Activated CD8-positive, alpha-beta T cell treated with anti-CD3 and anti-CD28 coated beads, Interleukin-2, amount 10 ng/mL, durations not matched to agents 7 days and 5 days (primary cell): ENCODE measurements around the gene GINS2. TPM values are rescaled to one million over a fixed set of nuclear protein-coding genes. Genes with fewer than 3 reads are reported as not detected.
A peak's percentile ranks its signal among the peaks of the same experiment; 100 is the strongest.

Experiments used
- ATAC-seq: fragments of 150-1000 bp; cut with Tn5 transposase; one replicate; pipeline ENCODE4 v1.10.0; 2021; ENCODE audit warnings: moderate library complexity
- CTCF ChIA-PET: fragments of 350-600 bp; sonication (Branson Sonifier 250); formaldehyde crosslinking; loops from one replicate; lab custom pipeline; 2021; ENCODE audit warnings: antibody characterized with exemption; lab: Charles Lee
- POLR2A ChIA-PET: fragments of 350-600 bp; sonication (Branson Sonifier 250); formaldehyde crosslinking; loops from one replicate; lab custom pipeline; 2021; ENCODE audit warnings: antibody characterized with exemption; lab: Charles Lee
- DNase-seq: peaks from one replicate; pipeline ENCODE4 v3.0.0-alpha.2; 2020
- H3K27ac Mint-ChIP-seq: one replicate; pipeline ENCODE4 v1.8.0; 2021; ENCODE audit warnings: mild to moderate bottlenecking, mixed read lengths
- H3K27me3 Mint-ChIP-seq: one replicate; pipeline ENCODE4 v1.8.0; 2021; ENCODE audit warnings: low read depth, mixed read lengths
- H3K36me3 Mint-ChIP-seq: one replicate; pipeline ENCODE4 v1.8.0; 2021; ENCODE audit warnings: low read depth, mixed read lengths
- H3K4me1 Mint-ChIP-seq: one replicate; pipeline ENCODE4 v1.8.0; 2021; ENCODE audit warnings: low read depth, mixed read lengths
- H3K4me3 Mint-ChIP-seq: one replicate; pipeline ENCODE4 v1.8.0; 2021; ENCODE audit warnings: mild to moderate bottlenecking, mixed read lengths
- H3K9me3 Mint-ChIP-seq: one replicate; pipeline ENCODE4 v1.8.0; 2022; ENCODE audit warnings: mixed read lengths; ENCODE audit not compliant: insufficient read depth
- total RNA-seq, 2 experiments: library from RNA; stranded (reverse); gene quantifications; one replicate each; pipeline ENCODE4 v1.2.3, GENCODE V29; 2021

GINS2 gene
- 10 to 100 TPM; 51.3 to 53.5 TPM for total RNA-seq

- Mint-ChIP-seq H3K27me3 (peaks cover 13% of the 10 kb centered on the region), H3K4me1 (peaks cover 24% of the 10 kb centered on the region)
Observed at GRCh38 chr16:85688586-85689284, at the start of gene GINS2. Gene GINS2 (minus strand): TSS chr16:85688954. CDS start chr16:85688898, 56 bp downstream.

GRCh38 chr16:85736921-85737320 lies 48.2 kb upstream of the GINS2 start:
- no peak for ATAC-seq
- no peak overlapping the region for H3K27ac Mint-ChIP-seq
- H3K9me3 Mint-ChIP-seq, result no peaks in the 10 kb centered on the region
- CTCF ChIA-PET, result interaction anchor here (0.9 to 1.5 kb wide), 3 partner anchors 20 to 84 kb away, joined by 3 to 8 read pairs (median 6); no protein-coding TSS in a partner anchor
- POLR2A ChIA-PET, result interaction anchor here (1.0 kb wide), 1 partner anchor 182 kb away, joined by 4 read pairs; no protein-coding TSS in a partner anchor
- H3K4me3 Mint-ChIP-seq, result no peak overlapping the region
- peaks cover 25% of the 10 kb centered on the region for H3K4me1 Mint-ChIP-seq
- peaks cover 2% of the 10 kb centered on the region for H3K27me3 Mint-ChIP-seq
- no peaks in the 10 kb centered on the region for H3K36me3 Mint-ChIP-seq
- DNase-seq, result no peak

More at GRCh38 chr16:85688586-85689284, at the start of gene GINS2:
- Mint-ChIP-seq H3K36me3 (peaks cover 20% of the 10 kb centered on the region), H3K4me3 (peak within 1 kb of the TSS; percentile 85), H3K9me3 (no peaks in the 10 kb centered on the region), H3K27ac (peak within 1 kb of the TSS; percentile 82)
- ChIA-PET POLR2A (no interaction called here), CTCF (interaction anchor here (1.0 to 1.1 kb wide), 2 partner anchors 31 to 73 kb away, joined by 3 to 7 read pairs; no protein-coding TSS in a partner anchor)
- peak; percentile 93 for DNase-seq
- peak; percentile 100 for ATAC-seq

DNA sequence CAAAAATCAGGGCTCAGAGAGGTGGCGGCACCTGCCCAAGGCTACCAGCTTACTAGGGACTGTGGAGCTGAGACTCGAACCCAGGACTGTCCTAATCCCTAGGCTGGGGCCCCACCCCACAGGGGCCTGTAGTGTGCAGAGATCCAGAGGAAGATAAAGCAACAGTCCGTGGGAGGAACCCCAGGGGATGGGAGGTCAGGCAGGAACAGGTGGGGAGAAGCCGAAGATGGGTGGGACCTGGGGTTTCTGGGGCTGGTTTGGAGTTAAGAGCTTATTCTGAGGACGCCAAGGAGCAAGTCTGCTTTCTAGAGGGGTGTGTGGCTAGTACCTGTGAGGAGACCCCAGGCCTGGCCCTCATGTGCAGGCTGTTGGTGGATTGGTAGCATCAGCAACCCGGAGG lies 47.2 kb upstream of the GINS2 start:
- Mint-ChIP-seq H3K4me1 (peaks cover 25% of the 10 kb centered on the region), H3K4me3 (peak overlapping the region; percentile 42), H3K9me3 (no peaks in the 10 kb centered on the region), H3K27ac (peak overlapping the region; percentile 74), H3K27me3 (peaks cover 2% of the 10 kb centered on the region), H3K36me3 (no peaks in the 10 kb centered on the region)
- ChIA-PET POLR2A (interaction anchor here (1.0 kb wide), 1 partner anchor 181 kb away, joined by 4 read pairs; no protein-coding TSS in a partner anchor), CTCF (interaction anchor here (0.7 to 1.5 kb wide), 3 partner anchors 21 to 120 kb away, joined by 3 read pairs; no protein-coding TSS in a partner anchor)
- ATAC-seq, result no peak
- DNase-seq, result no peak

DNA sequence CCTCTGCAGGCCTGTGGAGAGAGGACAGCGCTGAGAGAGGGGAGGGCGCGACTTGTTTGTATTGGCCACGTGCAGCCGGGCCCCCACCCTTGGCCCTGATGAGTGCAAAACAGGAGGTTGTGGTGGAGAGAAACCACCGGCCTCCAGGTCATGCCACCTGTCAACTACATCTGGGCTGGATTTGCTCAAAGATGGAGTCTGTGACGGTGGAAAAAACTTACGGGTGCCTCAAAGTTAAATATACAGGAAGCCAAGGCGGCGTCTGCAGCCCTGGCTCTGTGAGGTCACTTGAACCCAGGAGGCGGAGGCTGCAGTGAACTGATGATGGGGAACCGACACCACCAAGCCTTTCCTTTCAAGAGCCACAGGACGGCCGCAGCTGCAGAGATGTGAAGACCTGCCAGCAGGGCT lies 46.5 kb upstream of the GINS2 start:
- POLR2A ChIA-PET, result no interaction called here
- peak overlapping the region; percentile 74 for H3K27ac Mint-ChIP-seq
- ATAC-seq, result peak; percentile 90

GRCh38 chr16:85734311-85735017 lies 45.7 kb upstream of the GINS2 start:
- no peaks in the 10 kb centered on the region for H3K36me3 Mint-ChIP-seq
- H3K27ac Mint-ChIP-seq, result peak overlapping the region; percentile 25
- POLR2A ChIA-PET, result no interaction called here
- H3K9me3 Mint-ChIP-seq, result no peaks in the 10 kb centered on the region
- DNase-seq (no peak), ATAC-seq (no peak)
- H3K4me3 Mint-ChIP-seq, result no peak overlapping the region
- CTCF ChIA-PET, result interaction anchor here (0.6 kb wide), 1 partner anchor 13 kb away, joined by 4 read pairs; no protein-coding TSS in a partner anchor
- H3K4me1 Mint-ChIP-seq, result peaks cover 25% of the 10 kb centered on the region
- peaks cover 2% of the 10 kb centered on the region for H3K27me3 Mint-ChIP-seq

More for the DNA sequence above, 46.5 kb upstream of the GINS2 start:
- Mint-ChIP-seq H3K4me3 (peak overlapping the region; percentile 42), H3K9me3 (no peaks in the 10 kb centered on the region), H3K27me3 (peaks cover 2% of the 10 kb centered on the region), H3K36me3 (no peaks in the 10 kb centered on the region), H3K4me1 (peaks cover 25% of the 10 kb centered on the region)
- CTCF ChIA-PET, result interaction anchor here (0.7 to 1.5 kb wide), 2 partner anchors 20 to 25 kb away, joined by 3 read pairs; no protein-coding TSS in a partner anchor
- DNase-seq, result peak; percentile 84

DNA sequence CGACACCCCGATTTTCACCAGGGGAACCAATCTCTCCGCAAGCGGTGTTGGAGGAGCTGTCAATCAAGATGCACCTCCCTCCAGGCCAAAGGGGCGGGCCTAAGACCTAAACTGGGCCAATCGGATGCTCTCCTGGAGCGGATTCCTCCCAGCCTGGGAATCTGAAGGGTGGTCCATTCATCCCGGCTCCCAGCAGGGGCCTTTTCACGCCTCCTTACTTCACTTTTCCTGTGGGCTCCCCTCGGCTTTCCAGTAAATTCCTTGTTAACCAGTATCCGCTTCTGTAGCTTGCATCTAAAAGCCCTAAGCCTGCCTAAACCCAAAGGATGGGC lies 45.1 kb upstream of the GINS2 start:
- Mint-ChIP-seq H3K4me1 (peaks cover 25% of the 10 kb centered on the region), H3K4me3 (no peak overlapping the region), H3K27me3 (peaks cover 2% of the 10 kb centered on the region), H3K36me3 (no peaks in the 10 kb centered on the region), H3K27ac (no peak overlapping the region), H3K9me3 (no peaks in the 10 kb centered on the region)
- ATAC-seq (no peak), DNase-seq (no peak)
- POLR2A ChIA-PET, result no interaction called here
- CTCF ChIA-PET, result interaction anchor here (0.6 kb wide), 1 partner anchor 13 kb away, joined by 4 read pairs; no protein-coding TSS in a partner anchor

DNA sequence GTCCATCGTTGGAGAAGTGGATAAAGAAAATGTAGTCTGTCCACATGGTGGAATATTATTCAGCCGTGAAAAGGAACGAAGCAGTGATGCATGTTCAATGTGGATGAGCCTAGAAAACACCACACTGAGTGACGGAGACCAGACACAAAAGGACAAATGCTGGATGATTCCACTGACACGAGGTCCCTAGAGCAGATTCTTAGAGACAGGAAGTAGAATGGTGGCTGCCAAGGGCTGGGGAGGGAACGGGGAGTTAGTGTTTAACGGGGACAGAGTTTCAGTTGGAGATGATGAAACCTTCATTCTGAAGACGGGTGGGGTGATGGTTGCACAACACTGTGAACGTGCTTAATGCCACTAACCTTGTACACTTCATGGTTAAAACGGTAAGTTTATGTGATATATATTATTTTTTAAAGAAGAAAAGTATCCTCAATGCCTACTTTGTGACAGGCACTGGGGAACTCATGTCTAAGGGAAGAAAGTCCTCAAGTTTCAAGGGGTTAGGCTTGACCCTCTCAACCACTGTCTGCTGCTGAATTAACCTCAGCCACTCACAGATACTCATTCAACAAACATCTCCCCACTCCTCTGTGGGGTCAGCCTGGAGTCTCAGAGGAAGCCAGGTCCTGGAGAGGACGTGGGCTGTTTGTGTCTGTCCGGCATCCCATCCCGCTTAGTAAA lies 44.5 kb upstream of the GINS2 start:
- DNase-seq (no peak), ATAC-seq (no peak)
- Mint-ChIP-seq H3K27me3 (peaks cover 2% of the 10 kb centered on the region), H3K9me3 (no peaks in the 10 kb centered on the region), H3K4me3 (no peak overlapping the region), H3K4me1 (peaks cover 25% of the 10 kb centered on the region), H3K27ac (no peak overlapping the region), H3K36me3 (no peaks in the 10 kb centered on the region)
- ChIA-PET CTCF (no interaction called here), POLR2A (no interaction called here)

DNA sequence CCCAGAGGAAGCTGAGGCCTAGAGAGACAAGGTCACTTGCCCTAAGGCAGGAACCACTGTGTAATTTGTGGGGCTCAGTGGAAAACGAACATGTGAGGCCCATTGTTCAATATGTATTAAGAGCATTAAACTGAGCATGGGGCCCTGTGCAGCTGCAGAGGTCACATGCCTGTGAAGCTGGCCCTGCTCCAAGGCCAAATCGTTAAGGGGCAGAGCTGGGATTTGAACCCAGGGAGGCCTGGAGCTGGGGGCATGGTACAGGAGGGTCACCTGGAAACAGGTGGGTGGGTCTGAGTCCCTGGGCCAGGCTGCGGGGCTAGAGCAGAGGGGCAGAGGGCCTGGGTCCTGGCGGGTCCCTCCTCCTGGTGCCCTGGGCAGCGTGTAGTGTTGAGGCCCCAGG lies 42.4 kb upstream of the GINS2 start:
- Mint-ChIP-seq H3K27ac (no peak overlapping the region), H3K27me3 (peaks cover under 1% of the 10 kb centered on the region), H3K4me1 (peaks cover 23% of the 10 kb centered on the region), H3K4me3 (no peak overlapping the region), H3K36me3 (no peaks in the 10 kb centered on the region), H3K9me3 (no peaks in the 10 kb centered on the region)
- no peak for DNase-seq
- ATAC-seq, result no peak
- ChIA-PET CTCF (no interaction called here), POLR2A (no interaction called here)

DNA sequence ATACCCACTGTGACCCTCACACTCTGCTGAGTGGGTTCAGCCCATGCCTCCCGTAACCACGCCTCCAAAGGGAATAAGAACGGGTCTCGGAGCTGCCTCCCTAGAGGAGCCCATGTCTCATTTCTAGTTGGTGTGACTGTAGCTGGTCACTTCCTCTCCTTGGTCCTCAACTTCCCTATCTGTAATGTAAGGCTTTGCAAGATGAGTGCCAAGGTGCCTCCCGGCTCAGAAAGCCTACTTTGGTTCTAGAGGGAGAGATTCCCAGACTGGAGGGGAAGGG lies 41.4 kb upstream of the GINS2 start:
- no peak for ATAC-seq
- H3K4me1 Mint-ChIP-seq, result peaks cover 12% of the 10 kb centered on the region
- ChIA-PET POLR2A (no interaction called here), CTCF (interaction anchor here (1.1 kb wide), 1 partner anchor 29 kb away, joined by 5 read pairs; no protein-coding TSS in a partner anchor)
- no peak overlapping the region for H3K4me3 Mint-ChIP-seq
- H3K9me3 Mint-ChIP-seq, result no peaks in the 10 kb centered on the region
- no peaks in the 10 kb centered on the region for H3K36me3 Mint-ChIP-seq
- no peaks in the 10 kb centered on the region for H3K27me3 Mint-ChIP-seq
- no peak overlapping the region for H3K27ac Mint-ChIP-seq
- DNase-seq, result no peak

DNA sequence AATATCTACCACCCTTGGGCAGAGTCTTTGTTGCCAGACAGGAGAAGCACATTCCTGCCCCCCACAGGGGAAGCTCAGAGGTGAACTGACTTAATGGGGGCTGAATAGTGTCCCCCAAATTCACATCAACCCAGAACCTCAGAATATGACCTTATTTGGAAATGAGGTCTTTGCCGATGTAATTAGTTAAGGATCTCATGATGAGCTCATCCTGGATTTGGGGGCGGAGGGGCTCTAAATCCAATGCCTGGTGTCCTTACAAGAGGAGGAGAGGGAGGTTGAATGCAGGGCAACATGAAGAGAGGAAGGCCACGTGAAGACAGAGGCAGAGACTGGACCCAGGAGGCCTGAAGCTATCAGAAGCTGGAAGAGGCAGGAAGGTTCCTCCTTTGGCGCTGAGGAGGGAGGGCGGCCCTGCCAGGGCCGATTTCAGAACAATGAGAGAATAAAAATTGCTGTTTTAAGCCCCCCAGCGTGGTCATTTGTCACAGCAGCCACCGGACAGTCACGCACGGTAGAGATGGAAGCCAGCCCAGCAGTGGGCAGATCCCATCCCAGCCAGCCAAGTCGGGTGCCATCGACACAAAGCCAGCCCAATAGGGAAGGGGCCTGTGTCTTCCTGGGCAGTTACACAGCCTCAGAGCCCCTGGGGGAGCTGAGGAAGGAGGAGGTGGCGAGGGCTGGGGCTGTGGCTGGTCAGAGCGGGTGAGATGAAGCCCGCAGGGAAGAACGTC lies 40.9 kb upstream of the GINS2 start:
- H3K36me3 Mint-ChIP-seq, result no peaks in the 10 kb centered on the region
- POLR2A ChIA-PET, result no interaction called here
- H3K27ac Mint-ChIP-seq, result no peak overlapping the region
- no peaks in the 10 kb centered on the region for H3K9me3 Mint-ChIP-seq
- no peak for DNase-seq
- H3K4me3 Mint-ChIP-seq, result no peak overlapping the region
- peaks cover 7% of the 10 kb centered on the region for H3K4me1 Mint-ChIP-seq
- ATAC-seq, result no peak
- CTCF ChIA-PET, result interaction anchor here (0.5 to 1.1 kb wide), 3 partner anchors 10 to 379 kb away, joined by 3 to 7 read pairs (median 5); no protein-coding TSS in a partner anchor
- H3K27me3 Mint-ChIP-seq, result no peaks in the 10 kb centered on the region

GRCh38 chr16:85728879-85729278 lies 40.1 kb upstream of the GINS2 start:
- Mint-ChIP-seq H3K36me3 (no peaks in the 10 kb centered on the region), H3K9me3 (no peaks in the 10 kb centered on the region), H3K27ac (no peak overlapping the region), H3K4me3 (no peak overlapping the region), H3K27me3 (peaks cover 3% of the 10 kb centered on the region), H3K4me1 (peaks cover 3% of the 10 kb centered on the region)
- ChIA-PET POLR2A (no interaction called here), CTCF (interaction anchor here (1.0 to 1.1 kb wide), 2 partner anchors 10 to 31 kb away, joined by 5 to 7 read pairs; no protein-coding TSS in a partner anchor)
- DNase-seq (no peak), ATAC-seq (no peak)
